Measurements from ENCODE around the gene CD248. TPM values are rescaled to one million over a fixed set of nuclear protein-coding genes. Genes with fewer than 3 reads are reported as not detected.

Gene CD248
- total RNA-seq, 8 experiments from 2014 or later, result 0.27 to 126 (median 3.8) TPM

GRCh38 chr11:66347425-66348276, 30.8 kb upstream of the CD248 start, which contains the start of gene B4GAT1:
TSS of gene B4GAT1 (minus strand) at chr11:66347629. CDS start at chr11:66347545, 84 bp downstream.
- in situ Hi-C loops (cut with MboI; ENCODE audit: low pct_unique_long_range_greater_than_20kb in 2 of 9, low sequenced_read_pairs in 9 of 9, unreplicated experiment in 9 of 9), result loop anchor here in 1 of 9 experiments (25.0 kb wide), 1 partner anchor 135 kb away; no protein-coding TSS in a partner anchor
- Histone ChIP-seq H3K4me1 (replicated peaks in 1 of 2) (peaks cover 14 to 15% of the 10 kb centered on the region in 2 donors), H3K4me3 (peak within 1 kb of the TSS; percentile 64 to 85 (median 77)), H3K27ac (peak within 1 kb of the TSS; percentile 95)
- ATAC-seq (replicated peaks in 6 of 8), result peak; percentile 66 to 76 (median 68)
- 0 to 5% (median 1%) methylated on average over 3 to 14 of the region's 101 CpGs; no CpG with 5 or more reads in 4 of the 10 experiments for WGBS, 10 experiments

- peaks cover 14 to 15% of the 10 kb centered on the region in 2 donors for H3K4me1 ChIP-seq (replicated peaks in 1 of 2)
- ATAC-seq (replicated peaks in 6 of 8), result peak in 7 of 8 experiments; percentile 1 to 22 (median 15)
- in situ Hi-C loops (cut with MboI; ENCODE audit: low pct_unique_long_range_greater_than_20kb in 2 of 9, low sequenced_read_pairs in 9 of 9, unreplicated experiment in 9 of 9), result loop anchor here in 1 of 9 experiments (25.0 kb wide), 1 partner anchor 134 kb away; no protein-coding TSS in a partner anchor
- H3K4me3 ChIP-seq, result peak overlapping the region; percentile 64 to 85 (median 77)
- 0 to 74% (median 4%) methylated on average over 4 to 20 of the region's 68 CpGs; no CpG with 5 or more reads in 3 of the 10 experiments for WGBS, 10 experiments
- H3K27ac ChIP-seq, result peak overlapping the region; percentile 95
These were observed 29.9 kb upstream of the CD248 start for GRCh38 chr11:66346476-66347424.

GRCh38 chr11:66345316-66345649, 28.4 kb upstream of the CD248 start:
- Histone ChIP-seq H3K4me3 (peak overlapping the region; percentile 64 to 85 (median 77)), H3K27ac (peak overlapping the region; percentile 75 to 81), H3K4me1 (replicated peaks in 1 of 2) (peaks cover 14 to 15% of the 10 kb centered on the region in 2 donors)
- 0 to 17% (median 0%) methylated on average over 1 to 4 of the region's 7 CpGs; no CpG with 5 or more reads in 5 of the 10 experiments for WGBS, 10 experiments
- peak in 2 of 8 experiments; percentile 0 for ATAC-seq (replicated peaks in 6 of 8)
- in situ Hi-C loops (cut with MboI; ENCODE audit: low pct_unique_long_range_greater_than_20kb in 2 of 9, low sequenced_read_pairs in 9 of 9, unreplicated experiment in 9 of 9), result loop anchor here in 1 of 9 experiments (25.0 kb wide), 1 partner anchor 133 kb away; no protein-coding TSS in a partner anchor

GRCh38 chr11:66344550-66345315, 27.9 kb upstream of the CD248 start, which contains the start of gene BRMS1:
TSS of gene BRMS1 (minus strand) at chr11:66345104. CDS start at chr11:66342234, 2,870 bp downstream.
- in situ Hi-C loops (cut with MboI; ENCODE audit: low pct_unique_long_range_greater_than_20kb in 2 of 9, low sequenced_read_pairs in 9 of 9, unreplicated experiment in 9 of 9), result loop anchor here in 1 of 9 experiments (25.0 kb wide), 1 partner anchor 132 kb away; no protein-coding TSS in a partner anchor
- peak within 1 kb of the TSS; percentile 64 to 85 (median 77) for H3K4me3 ChIP-seq
- 0 to 20% (median 0%) methylated on average over 1 to 38 of the region's 59 CpGs; no CpG with 5 or more reads in 1 of the 10 experiments for WGBS, 10 experiments
- peaks cover 14 to 15% of the 10 kb centered on the region in 2 donors for H3K4me1 ChIP-seq (replicated peaks in 1 of 2)
- peak; percentile 57 to 66 (median 64) for ATAC-seq (replicated peaks in 6 of 8)
- peak within 1 kb of the TSS; percentile 75 to 81 for H3K27ac ChIP-seq

GRCh38 chr11:66343176-66343575, 26.3 kb upstream of the CD248 start:
- in situ Hi-C loops (cut with MboI; ENCODE audit: low pct_unique_long_range_greater_than_20kb in 2 of 9, low sequenced_read_pairs in 9 of 9, unreplicated experiment in 9 of 9), result loop anchor here in 1 of 9 experiments (25.0 kb wide), 1 partner anchor 131 kb away; no protein-coding TSS in a partner anchor
- H3K27ac ChIP-seq, result no peak overlapping the region
- H3K4me3 ChIP-seq, result no peak overlapping the region
- 79 to 100% (median 94%) methylated on average over 1 to 7 of the region's 8 CpGs for WGBS, 10 experiments
- no peak for ATAC-seq (replicated peaks in 6 of 8)
- H3K4me1 ChIP-seq (replicated peaks in 1 of 2), result peaks cover 14 to 15% of the 10 kb centered on the region in 2 donors

GRCh38 chr11:66341502-66342126, 24.8 kb upstream of the CD248 start:
- whole genome bisulfite sequencing, 10 experiments, result 90 to 100% (median 96%) methylated on average over 2 to 9 of the region's 21 CpGs; no CpG with 5 or more reads in 2 of the 10 experiments
- ATAC-seq (replicated peaks in 6 of 8), result no peak
- Histone ChIP-seq H3K27ac (no peak overlapping the region), H3K4me1 (replicated peaks in 1 of 2) (peaks cover 23 to 28% of the 10 kb centered on the region in 2 donors), H3K4me3 (no peak overlapping the region)
- in situ Hi-C loops (cut with MboI; ENCODE audit: low pct_unique_long_range_greater_than_20kb in 2 of 9, low sequenced_read_pairs in 9 of 9, unreplicated experiment in 9 of 9), result loop anchor here in 1 of 9 experiments (25.0 kb wide), 1 partner anchor 129 kb away; no protein-coding TSS in a partner anchor

GRCh38 chr11:66340596-66341501, 24.0 kb upstream of the CD248 start:
- no peak overlapping the region for H3K27ac ChIP-seq
- H3K4me3 ChIP-seq, result no peak overlapping the region
- ATAC-seq (replicated peaks in 6 of 8), result no peak
- 87 to 100% (median 90%) methylated on average over 2 to 8 of the region's 28 CpGs; no CpG with 5 or more reads in 4 of the 10 experiments for WGBS, 10 experiments
- peaks cover 24 to 28% of the 10 kb centered on the region in 2 donors for H3K4me1 ChIP-seq (replicated peaks in 1 of 2)
- in situ Hi-C loops (cut with MboI; ENCODE audit: low pct_unique_long_range_greater_than_20kb in 2 of 9, low sequenced_read_pairs in 9 of 9, unreplicated experiment in 9 of 9), result loop anchor here in 1 of 9 experiments (25.0 kb wide), 1 partner anchor 129 kb away; no protein-coding TSS in a partner anchor

GRCh38 chr11:66339686-66340483, 23.0 kb upstream of the CD248 start:
- in situ Hi-C loops (cut with MboI; ENCODE audit: low pct_unique_long_range_greater_than_20kb in 2 of 9, low sequenced_read_pairs in 9 of 9, unreplicated experiment in 9 of 9), result loop anchor here in 1 of 9 experiments (25.0 kb wide), 1 partner anchor 128 kb away; no protein-coding TSS in a partner anchor
- 69 to 100% (median 81%) methylated on average over 1 to 8 of the region's 14 CpGs; no CpG with 5 or more reads in 4 of the 10 experiments for WGBS, 10 experiments
- Histone ChIP-seq H3K4me1 (replicated peaks in 1 of 2) (peaks cover 24 to 33% of the 10 kb centered on the region in 2 donors), H3K4me3 (no peak overlapping the region), H3K27ac (no peak overlapping the region)
- ATAC-seq (replicated peaks in 6 of 8), result no peak

- peaks cover 24 to 33% of the 10 kb centered on the region in 2 donors for H3K4me1 ChIP-seq (replicated peaks in 1 of 2)
- no peak overlapping the region for H3K27ac ChIP-seq
- 84 to 100% (median 93%) methylated on average over 1 to 5 of the region's 6 CpGs; no CpG with 5 or more reads in 6 of the 10 experiments for WGBS, 10 experiments
- no peak overlapping the region for H3K4me3 ChIP-seq
- ATAC-seq (replicated peaks in 6 of 8), result no peak
- in situ Hi-C loops (cut with MboI; ENCODE audit: low pct_unique_long_range_greater_than_20kb in 2 of 9, low sequenced_read_pairs in 9 of 9, unreplicated experiment in 9 of 9), result loop anchor here in 1 of 9 experiments (25.0 kb wide), 1 partner anchor 127 kb away; no protein-coding TSS in a partner anchor
These were observed 22.4 kb upstream of the CD248 start for GRCh38 chr11:66339162-66339675.

All from motor neuron (in vitro differentiated cells).